CD14-positive monocyte (primary cell): ENCODE results near the gene MED20. TPM values are rescaled to one million over a fixed set of nuclear protein-coding genes. Genes with fewer than 3 reads are reported as not detected.

Experiments used
- DNase-seq, 3 donors: peaks; one replicate each; pipeline ENCODE4 v3.0.0-alpha.2; 2011 to 2022
- H2AFZ ChIP-seq: 2 replicates; pipeline ENCODE4 v1.6.0; 2012; ENCODE audit warnings: mild to moderate bottlenecking, low read depth, low read length, inconsistent platforms; ENCODE audit not compliant: insufficient read depth, poor library complexity, severe bottlenecking
- H3K27ac ChIP-seq, 2 donors: 1 replicate in 1 of 2; 2 replicates in 1 of 2; pipeline ENCODE4 v1.5.1; 2012 to 2013; ENCODE audit warnings: low read length in 2 of 2, control low read depth in 1 of 2, inconsistent platforms in 1 of 2, low read depth in 1 of 2, mild to moderate bottlenecking in 1 of 2
- H3K27me3 ChIP-seq, 2 donors: one replicate each; pipeline versions ENCODE4 v1.6.0 to v1.6.1; 2011 to 2013; ENCODE audit warnings: low read length in 2 of 2; ENCODE audit not compliant: control insufficient read depth in 2 of 2, insufficient read depth in 2 of 2
- H3K36me3 ChIP-seq, 2 donors: replicated peaks in 1 of 2; 1 replicate in 1 of 2; 2 replicates in 1 of 2; pipeline versions ENCODE4 v1.5.1 to v1.6.1; 2012 to 2013; ENCODE audit warnings: low read length in 2 of 2, control low read depth in 1 of 2, inconsistent platforms in 1 of 2, mild to moderate bottlenecking in 1 of 2; ENCODE audit not compliant: insufficient read depth in 2 of 2, control insufficient read depth in 1 of 2
- H3K4me1 ChIP-seq, 2 donors: 1 replicate in 1 of 2; 2 replicates in 1 of 2; pipeline versions ENCODE4 v1.5.1 to v1.6.1; 2012 to 2013; ENCODE audit warnings: low read length in 2 of 2, control low read depth in 1 of 2, inconsistent platforms in 1 of 2, mild to moderate bottlenecking in 1 of 2, moderate library complexity in 1 of 2; ENCODE audit not compliant: insufficient read depth in 2 of 2, control insufficient read depth in 1 of 2
- H3K4me2 ChIP-seq: replicated peaks from 2 replicates; pipeline ENCODE3; 2012; ENCODE audit warnings: low read length, moderate library complexity, mild to moderate bottlenecking; ENCODE audit not compliant: poor library complexity, severe bottlenecking; ENCODE audit errors: extremely low read depth
- H3K4me3 ChIP-seq, 3 experiments: fragments of 200-600 bp in 1 of 3; sonication (generic) in 1 of 3; replicated peaks in 1 of 3; 1 replicate in 2 of 3; 2 replicates in 1 of 3; pipeline ENCODE4 v1.5.1; 2011 to 2013; ENCODE audit warnings: low read length in 3 of 3, mild to moderate bottlenecking in 3 of 3, control low read depth in 2 of 3, low read depth in 2 of 3, inconsistent platforms in 1 of 3, moderate library complexity in 1 of 3
- H3K79me2 ChIP-seq: 2 replicates; pipeline ENCODE4 v1.6.0; 2012; ENCODE audit warnings: mild to moderate bottlenecking, control low read depth, inconsistent platforms, low read length, moderate library complexity; ENCODE audit not compliant: insufficient read depth
- H3K9ac ChIP-seq: 2 replicates; pipeline ENCODE4 v1.6.0; 2017; ENCODE audit warnings: low read length, mild to moderate bottlenecking; ENCODE audit not compliant: insufficient read depth, poor library complexity, severe bottlenecking
- H3K9me3 ChIP-seq, 2 donors: replicated peaks in 1 of 2; 1 replicate in 1 of 2; 2 replicates in 1 of 2; pipeline versions ENCODE4 v1.5.1 to v1.6.1; 2012 to 2013; ENCODE audit warnings: low read length in 2 of 2, control low read depth in 1 of 2; ENCODE audit not compliant: control insufficient read depth in 1 of 2, insufficient read depth in 1 of 2
- H4K20me1 ChIP-seq: 2 replicates; pipeline ENCODE4 v1.6.0; 2012; ENCODE audit warnings: mild to moderate bottlenecking, low read length, control low read depth, moderate library complexity; ENCODE audit not compliant: insufficient read depth
- H3K27ac Mint-ChIP-seq, 7 donors: one replicate each; pipeline ENCODE4 v1.8.0; 2020; ENCODE audit warnings: mild to moderate bottlenecking in 7 of 7, mixed read lengths in 7 of 7, moderate library complexity in 6 of 7, inconsistent platforms in 2 of 7
- H3K27me3 Mint-ChIP-seq, 3 donors: one replicate each; pipeline ENCODE4 v1.8.0; 2021 to 2022; ENCODE audit warnings: low read depth in 3 of 3, mild to moderate bottlenecking in 3 of 3, mixed read lengths in 3 of 3, moderate library complexity in 3 of 3, inconsistent platforms in 1 of 3
- H3K36me3 Mint-ChIP-seq, 2 donors: one replicate each; pipeline ENCODE4 v1.8.0; 2020; ENCODE audit warnings: mixed read lengths in 2 of 2, inconsistent platforms in 1 of 2, mild to moderate bottlenecking in 1 of 2
- H3K4me1 Mint-ChIP-seq: one replicate; pipeline ENCODE4 v1.8.0; 2020; ENCODE audit warnings: mild to moderate bottlenecking, mixed read lengths
- H3K4me3 Mint-ChIP-seq, 2 donors: one replicate each; pipeline ENCODE4 v1.8.0; 2020; ENCODE audit warnings: mild to moderate bottlenecking in 2 of 2, mixed read lengths in 2 of 2, moderate library complexity in 1 of 2
- H3K9me3 Mint-ChIP-seq, 7 donors: one replicate each; pipeline ENCODE4 v1.8.0; 2020 to 2022; ENCODE audit warnings: mixed read lengths in 7 of 7, mild to moderate bottlenecking in 6 of 7, moderate library complexity in 6 of 7, inconsistent platforms in 2 of 7
- WGBS: methylation state at CpG from one replicate; pipeline ENCODE4 v1.1.5; 2013; ENCODE audit warnings: missing lambda C conversion rate; ENCODE audit not compliant: insufficient coverage; 5-methylcytosine and 5-hydroxymethylcytosine counted together
- intact Hi-C, 2 donors: fragments of 100-400 bp; cut with micrococcal nuclease; formaldehyde crosslinking; loops; one replicate each; pipeline versions ENCODE4 v1.15.0 to v1.15.1; 2023
- polyA plus RNA-seq, 3 donors: library from polyadenylated mRNA; depleted of rRNA in 1 of 3; unstranded in 2 of 3; stranded (reverse) in 1 of 3; fragments of 300-500 nt in 2 of 3; fragments of >200 nt in 1 of 3; fragmentation: Illumina TruSeq in 2 of 3; gene quantifications; 1 replicate in 2 of 3; 2 replicates in 1 of 3; pipeline ENCODE4 v1.2.3, GENCODE V29; 2012 to 2021
- TF ChIP-seq, protein P1 (sequence below): fragments of 200-600 bp; IDR thresholded peaks from one replicate; pipeline ENCODE4 v1.8.0; 2022; ENCODE audit warnings: antibody characterized with exemption, mild to moderate bottlenecking

The MED20 gene
- polyA plus RNA-seq, 3 donors: 6.3 to 16.2 (median 13.6) TPM

DNA sequence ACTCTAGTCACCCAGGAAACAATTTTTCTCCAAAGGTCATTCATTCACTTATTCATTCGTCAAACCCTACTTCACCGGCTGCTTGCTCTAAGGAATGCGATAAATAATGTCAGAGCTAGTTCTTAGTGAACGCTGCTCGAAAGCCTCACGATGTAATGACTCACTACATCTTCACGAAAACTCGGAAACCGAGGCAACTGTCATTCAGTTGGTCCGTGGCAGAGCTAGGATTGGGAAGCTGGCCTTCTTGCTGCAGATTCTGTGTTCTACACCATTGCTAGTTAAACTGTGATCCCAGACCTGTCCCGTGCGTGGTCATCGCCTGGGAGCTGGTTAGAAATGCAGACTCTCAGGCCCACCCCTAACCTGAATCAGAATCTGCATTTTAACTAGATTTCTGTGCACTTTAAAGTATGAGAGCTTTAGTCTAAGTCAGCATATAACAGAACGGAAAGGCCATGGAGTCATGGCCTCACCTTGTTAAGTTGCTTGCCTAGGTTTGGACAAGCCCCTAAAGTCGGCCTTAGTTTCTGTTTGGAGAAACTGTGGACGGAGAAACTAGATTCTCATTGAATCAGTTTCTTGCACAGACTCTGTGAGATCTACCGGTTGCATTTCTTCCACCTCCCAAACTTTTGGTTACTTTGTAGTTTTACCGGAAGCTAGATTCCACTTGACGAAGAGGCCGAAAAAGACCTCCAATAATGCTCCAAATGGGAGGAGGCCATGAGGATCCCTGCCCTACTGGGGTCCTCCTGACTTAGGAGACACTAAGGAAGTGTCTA lies 21.3 kb upstream of the MED20 start:
- Histone ChIP-seq H4K20me1 (peaks cover 40% of the 10 kb centered on the region), H3K4me3 (peak overlapping the region; percentile 47 to 97 (median 67)), H3K4me1 (peaks cover 55 to 66% of the 10 kb centered on the region in 2 donors), H3K4me2 (peak overlapping the region; percentile 98), H3K9me3 (no peaks in the 10 kb centered on the region), H3K9ac (peak overlapping the region; percentile 77), H3K36me3 (peaks cover 2 to 4% of the 10 kb centered on the region in 2 donors), H3K27ac (peak overlapping the region; percentile 57 to 81), H3K27me3 (no peaks in the 10 kb centered on the region), H3K79me2 (peaks cover 58% of the 10 kb centered on the region), H2AFZ (peak overlapping the region; percentile 73)
- peak overlapping the region; percentile 83 to 94 for H3K4me3 Mint-ChIP-seq
- H3K27me3 Mint-ChIP-seq: peaks cover 0 to 1% (median 0%) of the 10 kb centered on the region in 3 donors
- peaks cover 4 to 22% of the 10 kb centered on the region in 2 donors for H3K36me3 Mint-ChIP-seq
- DNase-seq: peak; percentile 42 to 78 (median 56)
- WGBS: 34% methylated on average over 11 of the region's 20 CpGs
- peaks cover 0 to 3% (median 0%) of the 10 kb centered on the region in 7 donors for H3K9me3 Mint-ChIP-seq
- intact Hi-C loops: no loop called here
- peak overlapping the region; percentile 90 to 98 (median 95) for H3K27ac Mint-ChIP-seq
- TF ChIP-seq, protein P1, sequence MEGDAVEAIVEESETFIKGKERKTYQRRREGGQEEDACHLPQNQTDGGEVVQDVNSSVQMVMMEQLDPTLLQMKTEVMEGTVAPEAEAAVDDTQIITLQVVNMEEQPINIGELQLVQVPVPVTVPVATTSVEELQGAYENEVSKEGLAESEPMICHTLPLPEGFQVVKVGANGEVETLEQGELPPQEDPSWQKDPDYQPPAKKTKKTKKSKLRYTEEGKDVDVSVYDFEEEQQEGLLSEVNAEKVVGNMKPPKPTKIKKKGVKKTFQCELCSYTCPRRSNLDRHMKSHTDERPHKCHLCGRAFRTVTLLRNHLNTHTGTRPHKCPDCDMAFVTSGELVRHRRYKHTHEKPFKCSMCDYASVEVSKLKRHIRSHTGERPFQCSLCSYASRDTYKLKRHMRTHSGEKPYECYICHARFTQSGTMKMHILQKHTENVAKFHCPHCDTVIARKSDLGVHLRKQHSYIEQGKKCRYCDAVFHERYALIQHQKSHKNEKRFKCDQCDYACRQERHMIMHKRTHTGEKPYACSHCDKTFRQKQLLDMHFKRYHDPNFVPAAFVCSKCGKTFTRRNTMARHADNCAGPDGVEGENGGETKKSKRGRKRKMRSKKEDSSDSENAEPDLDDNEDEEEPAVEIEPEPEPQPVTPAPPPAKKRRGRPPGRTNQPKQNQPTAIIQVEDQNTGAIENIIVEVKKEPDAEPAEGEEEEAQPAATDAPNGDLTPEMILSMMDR: no peak
- peaks cover 53% of the 10 kb centered on the region for H3K4me1 Mint-ChIP-seq

DNA sequence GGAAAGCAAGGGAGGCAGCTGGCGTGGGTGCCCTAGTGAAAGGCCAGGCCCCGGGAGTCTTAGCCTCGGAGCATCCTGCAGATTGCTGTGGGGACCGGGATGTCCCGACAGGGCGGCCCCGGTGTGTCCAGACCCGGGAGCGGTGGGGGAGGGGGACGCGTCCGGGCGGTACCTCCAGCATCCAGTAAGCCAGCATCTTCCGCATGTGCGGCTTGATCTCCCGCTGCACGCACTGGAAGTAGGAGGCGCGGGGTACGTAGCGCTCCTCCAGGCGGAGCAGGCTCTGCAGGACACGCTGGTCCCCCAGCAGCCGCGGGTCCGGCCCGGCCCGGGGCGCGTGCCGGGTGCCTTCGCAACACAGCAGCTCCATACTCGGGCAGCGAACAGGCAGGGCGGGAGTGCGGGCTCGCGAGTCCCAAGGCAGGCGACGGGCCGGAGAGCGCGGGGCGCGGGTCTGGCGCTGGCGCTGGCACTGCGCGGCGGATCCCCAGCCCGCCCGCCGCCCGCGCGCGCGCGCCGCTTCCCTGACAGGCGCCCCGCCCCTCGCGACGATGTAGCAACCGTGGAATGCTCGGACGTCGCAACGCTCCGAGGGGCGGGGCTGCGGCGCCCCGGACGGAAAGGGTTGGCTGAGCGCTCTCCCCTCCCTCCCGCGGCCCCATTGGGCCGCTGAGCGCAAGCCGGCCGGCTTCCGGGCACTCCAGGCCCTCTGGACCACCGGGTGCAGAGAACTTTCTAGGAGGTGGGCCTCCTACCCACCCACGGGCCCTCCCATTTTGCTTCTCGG lies 20.5 kb upstream of the MED20 start, which contains the start of gene CCND3:
Gene CCND3 (minus strand): TSS at position 529 of the 787 bp plus-strand sequence. CDS start 159 bp downstream, at position 370.
- Mint-ChIP-seq H3K9me3 (no peaks in the 10 kb centered on the region), H3K4me3 (peak within 1 kb of the TSS; percentile 95 to 97), H3K27me3 (peaks cover 0 to 2% (median 0%) of the 10 kb centered on the region in 3 donors), H3K4me1 (peaks cover 61% of the 10 kb centered on the region), H3K36me3 (peaks cover 11 to 30% of the 10 kb centered on the region in 2 donors), H3K27ac (peak within 1 kb of the TSS; percentile 90 to 99 (median 98))
- Histone ChIP-seq H2AFZ (peak within 1 kb of the TSS; percentile 73), H3K79me2 (peaks cover 66% of the 10 kb centered on the region), H3K27ac (peak within 1 kb of the TSS; percentile 80 to 81), H3K4me2 (peak within 1 kb of the TSS; percentile 98), H3K9ac (peak within 1 kb of the TSS; percentile 77), H4K20me1 (peaks cover 47% of the 10 kb centered on the region), H3K9me3 (no peaks in the 10 kb centered on the region), H3K36me3 (peaks cover 10 to 12% of the 10 kb centered on the region in 2 donors), H3K4me1 (peaks cover 62 to 74% of the 10 kb centered on the region in 2 donors), H3K4me3 (peak within 1 kb of the TSS; percentile 84 to 97 (median 84)), H3K27me3 (no peaks in the 10 kb centered on the region)
- under 1% methylated on average over 83 of the region's 87 CpGs for WGBS
- TF ChIP-seq, protein P1: no peak
- peak; percentile 91 to 93 (median 91) for DNase-seq
- intact Hi-C loops: loop anchor here in 1 of 2 donors (2.0 kb wide), 1 partner anchor 21 kb away; the partner anchor contains the start of genes BYSL and MED20
